HepG2 (cell line): ENCODE results near the gene PXMP2. TPM values are rescaled to one million over a fixed set of nuclear protein-coding genes. Genes with fewer than 3 reads are reported as not detected.

Experiments
- ATF7 ChIP-seq, 2 experiments: fragments of 450-650 bp in 1 of 2; sonication (generic) in 1 of 2; formaldehyde crosslinking in 1 of 2; IDR thresholded peaks; 2 replicates each; pipeline versions ENCODE4 v1.4.0 to v1.6.1; 2016 to 2020; ENCODE audit warnings: antibody characterized with exemption in 1 of 2, mild to moderate bottlenecking in 1 of 2, missing genetic modification reagents in 1 of 2
- BRD4 ChIP-seq: sonication (generic); formaldehyde crosslinking; IDR thresholded peaks from 2 replicates; pipeline ENCODE4 v1.4.0; 2020; ENCODE audit warnings: missing genetic modification reagents
- CHCHD3 ChIP-seq: sonication (generic); formaldehyde crosslinking; IDR thresholded peaks from 2 replicates; pipeline ENCODE4 v1.8.0; 2022; ENCODE audit warnings: mild to moderate bottlenecking, missing genetic modification reagents, moderate library complexity
- DMTF1 ChIP-seq: sonication (generic); formaldehyde crosslinking; IDR thresholded peaks from 2 replicates; pipeline ENCODE4 v1.4.0; 2020; ENCODE audit warnings: mild to moderate bottlenecking, missing genetic modification reagents
- FOXO1 ChIP-seq: sonication (generic); formaldehyde crosslinking; IDR thresholded peaks from 2 replicates; pipeline ENCODE4 v1.4.0; 2020; ENCODE audit warnings: missing genetic modification reagents
- HDAC2 ChIP-seq: sonication (generic); formaldehyde crosslinking; IDR thresholded peaks from 2 replicates; pipeline ENCODE4 v1.4.0; 2020; ENCODE audit warnings: missing genetic modification reagents
- MXI1 ChIP-seq: IDR thresholded peaks from 3 replicates; pipeline ENCODE4 v1.6.1; 2012; ENCODE audit warnings: low read depth, low read length, inconsistent platforms, borderline replicate concordance
- NPAS2 ChIP-seq: sonication (generic); formaldehyde crosslinking; IDR thresholded peaks from 2 replicates; pipeline ENCODE4 v1.8.0; 2022; ENCODE audit warnings: mild to moderate bottlenecking, missing genetic modification reagents, borderline replicate concordance
- PPARG ChIP-seq: conservative IDR thresholded peaks from 2 replicates; pipeline ENCODE4 v1.6.1; 2016; ENCODE audit warnings: missing biosample characterization, missing genetic modification reagents
- PRMT3 ChIP-seq: sonication (generic); formaldehyde crosslinking; IDR thresholded peaks from 2 replicates; pipeline ENCODE4 v1.8.1; 2022; ENCODE audit warnings: low read depth, mild to moderate bottlenecking, moderate library complexity, missing genetic modification reagents, borderline replicate concordance
- RFX3 ChIP-seq: IDR thresholded peaks from 2 replicates; pipeline ENCODE4 v1.6.1; 2016; ENCODE audit warnings: missing biosample characterization, missing genetic modification reagents
- RNF219 ChIP-seq: sonication (generic); formaldehyde crosslinking; IDR thresholded peaks from 2 replicates; pipeline ENCODE4 v1.5.0; 2020; ENCODE audit warnings: mild to moderate bottlenecking, missing genetic modification reagents
- TSC22D2 ChIP-seq: sonication (generic); formaldehyde crosslinking; IDR thresholded peaks from 2 replicates; pipeline ENCODE4 v1.5.1; 2020; ENCODE audit warnings: missing genetic modification reagents, mild to moderate bottlenecking, borderline replicate concordance
- ZBED4 ChIP-seq: sonication (generic); formaldehyde crosslinking; IDR thresholded peaks from 2 replicates; pipeline ENCODE4 v1.4.0; 2020; ENCODE audit warnings: missing genetic modification reagents, borderline replicate concordance
- ZFP36 ChIP-seq: fragments of 150-350 bp; IDR thresholded peaks from 2 replicates; pipeline ENCODE4 v1.6.1; 2018; ENCODE audit warnings: borderline replicate concordance, low read length, low read depth; ENCODE audit not compliant: partially characterized antibody
- ZNF329 ChIP-seq: sonication (generic); formaldehyde crosslinking; IDR thresholded peaks from 2 replicates; pipeline ENCODE4 v1.9.0; 2021; ENCODE audit warnings: low read depth, mild to moderate bottlenecking, missing genetic modification reagents
- ZNF678 ChIP-seq: sonication (generic); formaldehyde crosslinking; IDR thresholded peaks from 2 replicates; pipeline ENCODE4 v1.4.0; 2020; ENCODE audit warnings: mild to moderate bottlenecking, missing genetic modification reagents
- polyA plus RNA-seq, 8 experiments: library from polyadenylated mRNA; depleted of rRNA in 3 of 8; stranded (reverse) in 7 of 8; unstranded in 1 of 8; fragments of >200 nt; fragmentation: Illumina TruSeq in 4 of 8; extraction: Trizol in 4 of 8; gene quantifications; 2 replicates each; pipeline versions ENCODE4 v1.2.1 to v1.2.3, GENCODE V29; 2011 to 2016; ENCODE audit warnings: low read depth in 4 of 8, missing spikeins in 1 of 8, mixed read lengths in 1 of 8; ENCODE audit not compliant: insufficient read depth in 1 of 8
- total RNA-seq, 5 experiments: library from RNA; depleted of rRNA; stranded (reverse); fragments of >200 nt; fragmentation: Illumina TruSeq; extraction: Trizol; gene quantifications; 2 replicates each; pipeline ENCODE4 v1.2.3, GENCODE V29; 2016; ENCODE audit warnings: low read depth in 1 of 5
- TF ChIP-seq, protein P1 (sequence below): sonication (generic); formaldehyde crosslinking; IDR thresholded peaks from 2 replicates; pipeline ENCODE4 v1.5.1; 2020; ENCODE audit warnings: mild to moderate bottlenecking, missing genetic modification reagents, borderline replicate concordance

The PXMP2 gene
- total and polyA plus RNA-seq, 2 of the 13 experiments (the other 11 are each of a cell fraction or from before 2014, with no cell fraction given): 25.5 to 42.9 TPM

DNA sequence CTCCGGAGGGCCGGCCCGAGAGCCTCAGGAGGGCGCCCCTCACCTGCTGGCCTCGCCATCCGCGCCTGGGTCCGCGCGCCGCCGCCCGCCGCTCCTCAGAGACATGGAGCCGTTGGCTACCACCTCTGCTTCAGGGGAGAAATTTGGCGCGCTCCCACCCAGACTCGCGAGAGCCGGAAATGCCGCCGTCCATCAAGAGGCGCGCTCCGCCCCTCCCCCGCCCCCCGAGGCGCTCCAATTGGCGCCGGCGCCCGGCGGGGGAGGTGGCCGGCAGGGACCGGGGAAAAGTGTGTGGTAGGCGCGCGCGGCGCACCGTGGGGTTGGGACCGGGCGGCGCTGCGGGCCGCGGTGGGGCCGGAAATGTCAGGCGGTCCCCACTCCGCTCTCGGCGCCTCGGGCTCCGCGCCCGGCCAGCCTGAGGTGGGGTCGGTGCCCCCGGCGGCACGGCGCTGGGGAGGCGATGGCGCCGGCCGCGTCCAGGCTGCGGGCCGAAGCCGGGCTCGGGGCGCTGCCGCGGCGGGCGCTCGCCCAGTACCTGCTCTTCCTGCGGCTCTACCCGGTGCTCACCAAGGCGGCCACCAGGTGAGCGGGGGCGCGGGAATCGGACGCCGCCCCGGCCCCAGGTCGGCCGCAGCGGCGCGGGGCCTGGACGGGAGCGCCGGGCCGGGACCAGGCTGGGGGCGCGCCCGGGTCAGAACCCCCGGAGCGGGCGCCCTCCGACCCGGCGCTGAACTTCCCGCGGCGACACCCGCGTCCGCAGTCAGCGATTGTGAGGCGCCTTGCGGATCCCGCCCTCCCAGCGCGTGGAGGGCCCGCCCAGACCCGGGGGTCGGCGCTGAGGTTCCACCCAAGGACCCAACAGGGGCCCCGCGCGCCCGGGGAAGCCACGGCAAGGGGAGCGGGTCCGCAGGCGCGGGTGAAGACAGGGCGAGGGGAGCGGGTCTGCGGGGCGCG, at the start of gene PXMP2, which contains the start of gene POLE (continued):
- TF ChIP-seq ZBED4 (CRISPR knock-in tag): 0 out of 2 replicates have a peak, but pooled peaks have one; percentile 54
- TF ChIP-seq, protein P1, sequence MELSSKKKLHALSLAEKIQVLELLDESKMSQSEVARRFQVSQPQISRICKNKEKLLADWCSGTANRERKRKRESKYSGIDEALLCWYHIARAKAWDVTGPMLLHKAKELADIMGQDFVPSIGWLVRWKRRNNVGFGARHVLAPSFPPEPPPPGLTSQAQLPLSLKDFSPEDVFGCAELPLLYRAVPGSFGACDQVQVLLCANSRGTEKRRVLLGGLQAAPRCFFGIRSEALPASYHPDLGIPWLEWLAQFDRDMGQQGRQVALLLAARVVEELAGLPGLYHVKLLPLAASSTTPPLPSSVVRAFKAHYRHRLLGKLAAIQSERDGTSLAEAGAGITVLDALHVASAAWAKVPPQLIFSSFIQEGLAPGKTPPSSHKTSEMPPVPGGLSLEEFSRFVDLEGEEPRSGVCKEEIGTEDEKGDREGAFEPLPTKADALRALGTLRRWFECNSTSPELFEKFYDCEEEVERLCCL: no peak
- no peak for TF ChIP-seq NPAS2
- TF ChIP-seq PRMT3: 0 out of 2 replicates have a peak, but pooled peaks have one; percentile 34
- no peak for TF ChIP-seq PPARG (CRISPR knock-in tag)
- TF ChIP-seq CHCHD3 (CRISPR knock-in tag): 0 out of 2 replicates have a peak, but pooled peaks have one; percentile 23
- TF ChIP-seq MXI1: peak; percentile 97
- TF ChIP-seq FOXO1: no peak
- no peak for TF ChIP-seq ZFP36
- no peak for TF ChIP-seq RFX3 (CRISPR knock-in tag)
- TF ChIP-seq RNF219 (CRISPR knock-in tag): no peak
- TF ChIP-seq ZNF678 (CRISPR knock-in tag): 0 out of 2 replicates have a peak, but pooled peaks have one; percentile 61
- no peak for TF ChIP-seq ATF7 (IDR thresholded peaks at IDR 0.05)
- no peak for TF ChIP-seq ATF7 (CRISPR knock-in tag; IDR thresholded peaks at IDR 0.05)
- peak; percentile 23; the same call in 1 of the 2 replicates for TF ChIP-seq ZNF329 (CRISPR knock-in tag)
- TF ChIP-seq HDAC2 (CRISPR knock-in tag): 0 out of 2 replicates have a peak, but pooled peaks have one; percentile 14
- TF ChIP-seq BRD4 (CRISPR knock-in tag): no peak
- no peak for TF ChIP-seq DMTF1 (CRISPR knock-in tag)
- TF ChIP-seq TSC22D2 (CRISPR knock-in tag): no peak
